Measurements from ENCODE around the gene HSPA6. TPM values are rescaled to one million over a fixed set of nuclear protein-coding genes. Genes with fewer than 3 reads are reported as not detected.
"Not testable (repeated sequence)": the region's sequence is repeated elsewhere in the genome, so short reads cannot be mapped to it uniquely, and the experiment has no call there.

Gene HSPA6
- total and polyA plus RNA-seq, 4 experiments from 2014 or later = 0.09 to 2.4 (median 2.4) TPM; not detected in 1

- H3K27ac Mint-ChIP-seq = peak overlapping the region; percentile 42 to 90 (median 84)
- H3K27me3 ChIP-seq (ENCODE audit: insufficient read depth, low read length); CTCF ChIA-PET (ENCODE audit: partially characterized antibody); H3K36me3 ChIP-seq (ENCODE audit: insufficient read depth, low read length); H3K36me3 Mint-ChIP-seq; H3K27me3 Mint-ChIP-seq; H3K4me3 ChIP-seq (ENCODE audit: low read length in 2 of 2); H3K9me3 Mint-ChIP-seq; H3K9me3 ChIP-seq (ENCODE audit: control insufficient read depth in 1 of 2, low read length in 2 of 2): not testable (repeated sequence)
- DNase-seq = peak in 2 of 5 donors; percentile 18 to 51
- peaks cover 25 to 55% (median 43%) of the 10 kb centered on the region in 4 donors for H3K4me1 Mint-ChIP-seq
- H3K4me1 ChIP-seq (ENCODE audit: insufficient read depth, low read length) = peaks cover 50% of the 10 kb centered on the region
- peak overlapping the region; percentile 31 for H3K27ac ChIP-seq (ENCODE audit: low read depth, low read length)
- peak overlapping the region in 5 of 8 donors; percentile 53 to 78 (median 56) for H3K4me3 Mint-ChIP-seq
- POLR2A ChIA-PET (ENCODE audit: partially characterized antibody) = interaction anchor here (1.4 kb wide), 1 partner anchor 181 kb away, joined by 4 read pairs; no protein-coding TSS in a partner anchor
- intact Hi-C loops (cut with micrococcal nuclease) = loop anchor here (10.0 kb wide), 1 partner anchor 60 kb away; no protein-coding TSS in a partner anchor
These were observed 20.8 kb downstream of the HSPA6 start for GRCh38 chr1:161545005-161545731.

GRCh38 chr1:161547995-161548741 is 23.8 kb downstream of the HSPA6 start:
- DNase-seq; H3K27me3 Mint-ChIP-seq; CTCF ChIA-PET (ENCODE audit: partially characterized antibody); H3K27ac Mint-ChIP-seq; H3K4me3 ChIP-seq (ENCODE audit: low read length in 2 of 2); H3K36me3 Mint-ChIP-seq; H3K9me3 Mint-ChIP-seq; H3K27me3 ChIP-seq (ENCODE audit: insufficient read depth, low read length); H3K36me3 ChIP-seq (ENCODE audit: insufficient read depth, low read length); POLR2A ChIA-PET (ENCODE audit: partially characterized antibody); H3K27ac ChIP-seq (ENCODE audit: low read depth, low read length); H3K4me3 Mint-ChIP-seq; H3K9me3 ChIP-seq (ENCODE audit: control insufficient read depth in 1 of 2, low read length in 2 of 2): not testable (repeated sequence)
- H3K4me1 ChIP-seq (ENCODE audit: insufficient read depth, low read length) = peaks cover 20% of the 10 kb centered on the region
- intact Hi-C loops (cut with micrococcal nuclease) = loop anchor here (10.0 kb wide), 1 partner anchor 63 kb away; no protein-coding TSS in a partner anchor
- H3K4me1 Mint-ChIP-seq = peaks cover 5 to 26% (median 17%) of the 10 kb centered on the region in 4 donors

GRCh38 chr1:161548749-161549406 is 24.5 kb downstream of the HSPA6 start:
- DNase-seq; H3K9me3 Mint-ChIP-seq; POLR2A ChIA-PET (ENCODE audit: partially characterized antibody); H3K27me3 Mint-ChIP-seq; CTCF ChIA-PET (ENCODE audit: partially characterized antibody); H3K4me3 Mint-ChIP-seq; H3K36me3 ChIP-seq (ENCODE audit: insufficient read depth, low read length); H3K9me3 ChIP-seq (ENCODE audit: control insufficient read depth in 1 of 2, low read length in 2 of 2); H3K27ac ChIP-seq (ENCODE audit: low read depth, low read length); H3K4me3 ChIP-seq (ENCODE audit: low read length in 2 of 2); H3K36me3 Mint-ChIP-seq; H3K27ac Mint-ChIP-seq; H3K27me3 ChIP-seq (ENCODE audit: insufficient read depth, low read length): not testable (repeated sequence)
- peaks cover 3 to 19% (median 12%) of the 10 kb centered on the region in 4 donors for H3K4me1 Mint-ChIP-seq
- H3K4me1 ChIP-seq (ENCODE audit: insufficient read depth, low read length) = peaks cover 13% of the 10 kb centered on the region
- intact Hi-C loops (cut with micrococcal nuclease) = loop anchor here (10.0 kb wide), 1 partner anchor 64 kb away; no protein-coding TSS in a partner anchor

GRCh38 chr1:161549652-161550051 is 25.3 kb downstream of the HSPA6 start, which contains the start of gene FCGR3A:
FCGR3A (minus strand) TSS chr1:161549818; CDS start chr1:161549736, 82 bp downstream.
- Mint-ChIP-seq H3K4me1 (peaks cover 5 to 21% (median 12%) of the 10 kb centered on the region in 4 donors), H3K4me3 (no peak within 1 kb of the TSS), H3K27me3 (no peaks in the 10 kb centered on the region), H3K27ac (no peak within 1 kb of the TSS), H3K9me3 (peaks cover 0 to 2% (median 0%) of the 10 kb centered on the region in 8 donors), H3K36me3 (no peaks in the 10 kb centered on the region)
- no peak within 1 kb of the TSS for H3K27ac ChIP-seq (ENCODE audit: low read depth, low read length)
- no peak for DNase-seq
- no peaks in the 10 kb centered on the region for H3K27me3 ChIP-seq (ENCODE audit: insufficient read depth, low read length)
- CTCF ChIA-PET (ENCODE audit: partially characterized antibody) = no interaction called here
- intact Hi-C loops (cut with micrococcal nuclease) = loop anchor here (10.0 kb wide), 1 partner anchor 65 kb away; no protein-coding TSS in a partner anchor
- POLR2A ChIA-PET (ENCODE audit: partially characterized antibody) = no interaction called here
- H3K4me3 ChIP-seq (ENCODE audit: low read length in 2 of 2) = no peak within 1 kb of the TSS
- H3K4me1 ChIP-seq (ENCODE audit: insufficient read depth, low read length) = peaks cover 8% of the 10 kb centered on the region
- no peaks in the 10 kb centered on the region for H3K9me3 ChIP-seq (ENCODE audit: control insufficient read depth in 1 of 2, low read length in 2 of 2)
- no peaks in the 10 kb centered on the region for H3K36me3 ChIP-seq (ENCODE audit: insufficient read depth, low read length)

GRCh38 chr1:161550942-161551341 is 26.6 kb downstream of the HSPA6 start:
- POLR2A ChIA-PET (ENCODE audit: partially characterized antibody); H3K4me1 ChIP-seq (ENCODE audit: insufficient read depth, low read length); H3K27ac Mint-ChIP-seq; H3K27ac ChIP-seq (ENCODE audit: low read depth, low read length); H3K9me3 Mint-ChIP-seq; H3K4me3 ChIP-seq (ENCODE audit: low read length in 2 of 2); H3K27me3 Mint-ChIP-seq; H3K4me3 Mint-ChIP-seq; H3K36me3 ChIP-seq (ENCODE audit: insufficient read depth, low read length); H3K9me3 ChIP-seq (ENCODE audit: control insufficient read depth in 1 of 2, low read length in 2 of 2); H3K36me3 Mint-ChIP-seq; H3K27me3 ChIP-seq (ENCODE audit: insufficient read depth, low read length); intact Hi-C loops (cut with micrococcal nuclease); DNase-seq; CTCF ChIA-PET (ENCODE audit: partially characterized antibody): not testable (repeated sequence)
- peaks cover 6 to 23% (median 14%) of the 10 kb centered on the region in 4 donors for H3K4me1 Mint-ChIP-seq

GRCh38 chr1:161553631-161554030 is 29.3 kb downstream of the HSPA6 start:
- H3K9me3 ChIP-seq (ENCODE audit: control insufficient read depth in 1 of 2, low read length in 2 of 2); H3K27me3 ChIP-seq (ENCODE audit: insufficient read depth, low read length); H3K36me3 ChIP-seq (ENCODE audit: insufficient read depth, low read length); H3K4me3 ChIP-seq (ENCODE audit: low read length in 2 of 2); H3K4me3 Mint-ChIP-seq; H3K9me3 Mint-ChIP-seq; intact Hi-C loops (cut with micrococcal nuclease); H3K27me3 Mint-ChIP-seq; POLR2A ChIA-PET (ENCODE audit: partially characterized antibody); H3K27ac Mint-ChIP-seq; H3K27ac ChIP-seq (ENCODE audit: low read depth, low read length); DNase-seq; H3K4me1 ChIP-seq (ENCODE audit: insufficient read depth, low read length); CTCF ChIA-PET (ENCODE audit: partially characterized antibody); H3K36me3 Mint-ChIP-seq: not testable (repeated sequence)
- H3K4me1 Mint-ChIP-seq = peaks cover 6 to 18% (median 12%) of the 10 kb centered on the region in 4 donors

GRCh38 chr1:161554340-161554739 is 30.0 kb downstream of the HSPA6 start:
- Mint-ChIP-seq H3K4me1 (peaks cover 6 to 18% (median 12%) of the 10 kb centered on the region in 4 donors), H3K4me3 (peak overlapping the region in 3 of 8 donors; percentile 39 to 65 (median 53))
- POLR2A ChIA-PET (ENCODE audit: partially characterized antibody); H3K4me1 ChIP-seq (ENCODE audit: insufficient read depth, low read length); H3K27ac Mint-ChIP-seq; H3K4me3 ChIP-seq (ENCODE audit: low read length in 2 of 2); H3K36me3 ChIP-seq (ENCODE audit: insufficient read depth, low read length); H3K36me3 Mint-ChIP-seq; H3K27me3 Mint-ChIP-seq; H3K9me3 ChIP-seq (ENCODE audit: control insufficient read depth in 1 of 2, low read length in 2 of 2); DNase-seq; intact Hi-C loops (cut with micrococcal nuclease); H3K9me3 Mint-ChIP-seq; H3K27me3 ChIP-seq (ENCODE audit: insufficient read depth, low read length); CTCF ChIA-PET (ENCODE audit: partially characterized antibody); H3K27ac ChIP-seq (ENCODE audit: low read depth, low read length): not testable (repeated sequence)
